ENCODE data around the gene SSBP3. TPM values are rescaled to one million over a fixed set of nuclear protein-coding genes. Genes with fewer than 3 reads are reported as not detected.

SSBP3 gene
- total RNA-seq, 1 experiment from 2014 or later, result 37.5 TPM

GRCh38 chr1:54278941-54279422 is 127.2 kb downstream of the SSBP3 start:
- no peaks in the 10 kb centered on the region for H3K9me3 ChIP-seq (ENCODE audit: control insufficient read depth in 1 of 2, insufficient read depth in 1 of 2, low read depth in 1 of 2, low read length in 2 of 2)
- POLR2A ChIA-PET, result interaction anchor here (0.6 kb wide), 1 partner anchor 15 kb away, joined by 3 read pairs; no protein-coding TSS in a partner anchor
- H3K27me3 ChIP-seq (ENCODE audit: insufficient read depth, low read length), result no peaks in the 10 kb centered on the region
- H3K9ac ChIP-seq (ENCODE audit: low read length), result no peak overlapping the region
- H4K20me1 ChIP-seq (ENCODE audit: insufficient read depth), result no peaks in the 10 kb centered on the region
- H3K9me2 ChIP-seq (ENCODE audit: insufficient read depth), result no peaks in the 10 kb centered on the region
- RAD21 ChIA-PET (ENCODE audit: low non-redundant PET in 1 of 2, low total read pairs in 2 of 2, uncharacterized antibody in 2 of 2, unreplicated experiment in 2 of 2), result no interaction called here
- no peak overlapping the region for H3K4me2 ChIP-seq (ENCODE audit: low read length)
- no peaks in the 10 kb centered on the region for H3K79me2 ChIP-seq (ENCODE audit: insufficient read depth, low read length)
- peaks cover 6 to 9% of the 10 kb centered on the region in 2 experiments for H3K4me1 ChIP-seq (ENCODE audit: control insufficient read depth in 1 of 2, insufficient read depth in 2 of 2, low read length in 2 of 2)
- no peak for ATAC-seq
- H3K36me3 ChIP-seq (ENCODE audit: control insufficient read depth in 1 of 2, insufficient read depth in 2 of 2, low read length in 2 of 2), result no peaks in the 10 kb centered on the region
- H3K27ac ChIP-seq (ENCODE audit: low read depth, low read length), result no peak overlapping the region
- DNase-seq (ENCODE audit: low read depth, low spot score), result no peak
- no TSS peak for BruUV-seq (replicated peaks)
- no peak for TF ChIP-seq EGR1 (IDR thresholded peaks at IDR 0.05; ENCODE audit: low read depth)
- no peak for TF ChIP-seq ZFX (IDR thresholded peaks at IDR 0.05)
- TF ChIP-seq CBX3 (IDR thresholded peaks at IDR 0.05; ENCODE audit: low read depth), result no peak
- no peak for TF ChIP-seq EZH2 (IDR thresholded peaks at IDR 0.05)
- TF ChIP-seq REST (IDR thresholded peaks at IDR 0.05; ENCODE audit: low read depth), result no peak
- TF ChIP-seq POLR2A (IDR thresholded peaks at IDR 0.05; ENCODE audit: borderline replicate concordance, extremely low read depth, insufficient read depth, insufficient read length), result no peak
- TF ChIP-seq, protein P1, sequence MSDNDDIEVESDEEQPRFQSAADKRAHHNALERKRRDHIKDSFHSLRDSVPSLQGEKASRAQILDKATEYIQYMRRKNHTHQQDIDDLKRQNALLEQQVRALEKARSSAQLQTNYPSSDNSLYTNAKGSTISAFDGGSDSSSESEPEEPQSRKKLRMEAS (IDR thresholded peaks at IDR 0.05), result no peak
- TF ChIP-seq RAD21 (IDR thresholded peaks at IDR 0.05; ENCODE audit: low read depth), result no peak
- TF ChIP-seq, protein P2, sequence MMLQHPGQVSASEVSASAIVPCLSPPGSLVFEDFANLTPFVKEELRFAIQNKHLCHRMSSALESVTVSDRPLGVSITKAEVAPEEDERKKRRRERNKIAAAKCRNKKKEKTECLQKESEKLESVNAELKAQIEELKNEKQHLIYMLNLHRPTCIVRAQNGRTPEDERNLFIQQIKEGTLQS (IDR thresholded peaks at IDR 0.05), result no peak
- TF ChIP-seq ELF1 (IDR thresholded peaks at IDR 0.05; ENCODE audit: borderline replicate concordance, low read depth), result no peak
- no peak for TF ChIP-seq SIN3A (IDR thresholded peaks at IDR 0.05; ENCODE audit: low read depth)
- TF ChIP-seq YY1 (IDR thresholded peaks at IDR 0.05; ENCODE audit: extremely low read depth, insufficient replicate concordance, low read depth, low read length), result no peak
- TF ChIP-seq EZH2phosphoT487 (IDR thresholded peaks at IDR 0.05; ENCODE audit: borderline replicate concordance), result no peak
- no peak for TF ChIP-seq CEBPB (IDR thresholded peaks at IDR 0.05; ENCODE audit: low read depth)
- H3K4me3 ChIP-seq (replicated peaks in 1 of 2; ENCODE audit: low read depth in 1 of 2, low read length in 2 of 2), result no peak overlapping the region
- intact Hi-C loops (cut with micrococcal nuclease), result no loop called here
- H2AFZ ChIP-seq (ENCODE audit: low read depth, low read length, poor library complexity, severe bottlenecking), result no peak overlapping the region
- CTCF ChIA-PET, result no interaction called here
